HG03520 (cell line): ENCODE data around the gene CHP1.
"Not testable (repeated sequence)": the region's sequence is repeated elsewhere in the genome, so short reads cannot be mapped to it uniquely, and the experiment has no call there.

Experiments
- ATAC-seq: cut with Tn5 transposase; IDR thresholded peaks from one replicate; pipeline ENCODE4 v1.9.1; 2021; ENCODE audit warnings: mild to moderate bottlenecking, moderate library complexity; ENCODE audit not compliant: unreplicated experiment

Gene CHP1

GRCh38 chr15:41230650-41231421 is at the start of gene CHP1, which contains the start of gene EXD1:
Gene CHP1, plus strand, starts transcription at chr15:41231268. Its CDS starts 115 bp downstream, at chr15:41231383.
Gene EXD1, minus strand, starts transcription at chr15:41230757. Its CDS starts 4,182 bp downstream, at chr15:41226575.
- peak; percentile 87 for ATAC-seq

GRCh38 chr15:41182266-41182665 is 48.8 kb upstream of the CHP1 start:
- no peak for ATAC-seq

- no peak for ATAC-seq
Measured at GRCh38 chr15:41183581-41183980, 47.5 kb upstream of the CHP1 start.

GRCh38 chr15:41194444-41194843 is 36.6 kb upstream of the CHP1 start:
- ATAC-seq, result no peak

- no peak for ATAC-seq
Measured at GRCh38 chr15:41199470-41199869, 31.6 kb upstream of the CHP1 start.

GRCh38 chr15:41203395-41203794 is 27.7 kb upstream of the CHP1 start:
- no peak for ATAC-seq

GRCh38 chr15:41205315-41205714 is 25.8 kb upstream of the CHP1 start:
- ATAC-seq, result no peak

- ATAC-seq, result no peak
Measured at GRCh38 chr15:41207687-41208448, 23.2 kb upstream of the CHP1 start.

GRCh38 chr15:41215708-41216107 is 15.4 kb upstream of the CHP1 start:
- ATAC-seq, result no peak

- ATAC-seq, result no peak
Measured at GRCh38 chr15:41218851-41219250, 12.2 kb upstream of the CHP1 start.

- no peak for ATAC-seq
Measured at GRCh38 chr15:41219381-41219780, 11.7 kb upstream of the CHP1 start.

GRCh38 chr15:41230345-41230649 is 771 bp upstream of the CHP1 start:
- ATAC-seq, result no peak

- ATAC-seq, result no peak
Measured at GRCh38 chr15:41231422-41232226, 556 bp downstream of the CHP1 start.

GRCh38 chr15:41233367-41233771 is 2.3 kb downstream of the CHP1 start:
- ATAC-seq, result no peak

GRCh38 chr15:41235228-41235627 is 4.2 kb downstream of the CHP1 start:
- not testable (repeated sequence) for ATAC-seq

- ATAC-seq, result no peak
Measured at GRCh38 chr15:41235929-41236328, 4.9 kb downstream of the CHP1 start.

GRCh38 chr15:41238100-41238499 is 7.0 kb downstream of the CHP1 start:
- ATAC-seq, result no peak

- ATAC-seq, result no peak
Measured at GRCh38 chr15:41241221-41241964, 10.3 kb downstream of the CHP1 start.

GRCh38 chr15:41250745-41251144 is 19.7 kb downstream of the CHP1 start:
- ATAC-seq, result not testable (repeated sequence)

- ATAC-seq, result no peak
Measured at GRCh38 chr15:41251411-41251810, 20.3 kb downstream of the CHP1 start.

- no peak for ATAC-seq
Measured at GRCh38 chr15:41254560-41254959, 23.5 kb downstream of the CHP1 start.
